HTR-8/SVneo (cell line): Measurements from ENCODE around the gene NFKB2.

Source experiments
- DNase-seq: peaks from one replicate; pipeline ENCODE4 v3.0.0; 2011; ENCODE audit warnings: low spot score, mixed read lengths; ENCODE audit not compliant: insufficient read length
- FAIRE-seq: peaks from 2 replicates; lab custom pipeline; 2011; peaks lifted over from hg19 to GRCh38; lab: Jason Lieb, UNC

Gene NFKB2

GRCh38 chr10:102407425-102408130, 12.1 kb downstream of the NFKB2 start:
- FAIRE-seq = no peak

GRCh38 chr10:102408131-102408727, 12.7 kb downstream of the NFKB2 start:
- DNase-seq (no peak), FAIRE-seq (peak; percentile 38)

More at GRCh38 chr10:102407425-102408130, 12.1 kb downstream of the NFKB2 start:
- no peak for DNase-seq

- peak; percentile 82 for FAIRE-seq
- peak; percentile 42 for DNase-seq
These were observed 13.5 kb downstream of the NFKB2 start for GRCh38 chr10:102408728-102409603.

GRCh38 chr10:102409604-102410428, 14.3 kb downstream of the NFKB2 start:
- FAIRE-seq = no peak
- no peak for DNase-seq

- no peak for FAIRE-seq
- no peak for DNase-seq
These were observed 15.0 kb downstream of the NFKB2 start for GRCh38 chr10:102410429-102411073.

- no peak for FAIRE-seq
These were observed 16.1 kb downstream of the NFKB2 start for GRCh38 chr10:102411341-102412255.

GRCh38 chr10:102412293-102412692, 16.8 kb downstream of the NFKB2 start:
- DNase-seq (no peak), FAIRE-seq (no peak)

More at GRCh38 chr10:102411341-102412255, 16.1 kb downstream of the NFKB2 start:
- no peak for DNase-seq

- FAIRE-seq = no peak
- no peak for DNase-seq
These were observed 17.7 kb downstream of the NFKB2 start for GRCh38 chr10:102413053-102413705.

GRCh38 chr10:102413806-102414561, 18.5 kb downstream of the NFKB2 start:
- DNase-seq = no peak
- FAIRE-seq = no peak

GRCh38 chr10:102414749-102415148, 19.2 kb downstream of the NFKB2 start:
- DNase-seq = no peak
- FAIRE-seq = no peak

- DNase-seq (no peak), FAIRE-seq (no peak)
These were observed 20.8 kb downstream of the NFKB2 start for GRCh38 chr10:102416283-102416682.

- FAIRE-seq (no peak), DNase-seq (no peak)
These were observed 21.2 kb downstream of the NFKB2 start for GRCh38 chr10:102416695-102417094.

GRCh38 chr10:102418622-102419268, 23.2 kb downstream of the NFKB2 start, which contains the start of gene PSD:
PSD (minus strand) TSS chr10:102418785; CDS start chr10:102417038, 1,747 bp downstream.
- no peak for FAIRE-seq

GRCh38 chr10:102419269-102420180, 24.0 kb downstream of the NFKB2 start:
- FAIRE-seq = peak; percentile 72
- DNase-seq = peak; percentile 49

More at GRCh38 chr10:102418622-102419268, 23.2 kb downstream of the NFKB2 start, which contains the start of gene PSD:
- no peak for DNase-seq

GRCh38 chr10:102420181-102420713, 24.7 kb downstream of the NFKB2 start:
- no peak for FAIRE-seq

More at GRCh38 chr10:102420181-102420713, 24.7 kb downstream of the NFKB2 start:
- DNase-seq = no peak
